Inferior parietal cortex (tissue), 1 donor: ENCODE results near the gene RIN3.

Experiments
- DNase-seq: peaks from one replicate; pipeline ENCODE4 v3.0.0-alpha.2; 2016; ENCODE audit errors: extremely low spot score

RIN3 gene, protein sequence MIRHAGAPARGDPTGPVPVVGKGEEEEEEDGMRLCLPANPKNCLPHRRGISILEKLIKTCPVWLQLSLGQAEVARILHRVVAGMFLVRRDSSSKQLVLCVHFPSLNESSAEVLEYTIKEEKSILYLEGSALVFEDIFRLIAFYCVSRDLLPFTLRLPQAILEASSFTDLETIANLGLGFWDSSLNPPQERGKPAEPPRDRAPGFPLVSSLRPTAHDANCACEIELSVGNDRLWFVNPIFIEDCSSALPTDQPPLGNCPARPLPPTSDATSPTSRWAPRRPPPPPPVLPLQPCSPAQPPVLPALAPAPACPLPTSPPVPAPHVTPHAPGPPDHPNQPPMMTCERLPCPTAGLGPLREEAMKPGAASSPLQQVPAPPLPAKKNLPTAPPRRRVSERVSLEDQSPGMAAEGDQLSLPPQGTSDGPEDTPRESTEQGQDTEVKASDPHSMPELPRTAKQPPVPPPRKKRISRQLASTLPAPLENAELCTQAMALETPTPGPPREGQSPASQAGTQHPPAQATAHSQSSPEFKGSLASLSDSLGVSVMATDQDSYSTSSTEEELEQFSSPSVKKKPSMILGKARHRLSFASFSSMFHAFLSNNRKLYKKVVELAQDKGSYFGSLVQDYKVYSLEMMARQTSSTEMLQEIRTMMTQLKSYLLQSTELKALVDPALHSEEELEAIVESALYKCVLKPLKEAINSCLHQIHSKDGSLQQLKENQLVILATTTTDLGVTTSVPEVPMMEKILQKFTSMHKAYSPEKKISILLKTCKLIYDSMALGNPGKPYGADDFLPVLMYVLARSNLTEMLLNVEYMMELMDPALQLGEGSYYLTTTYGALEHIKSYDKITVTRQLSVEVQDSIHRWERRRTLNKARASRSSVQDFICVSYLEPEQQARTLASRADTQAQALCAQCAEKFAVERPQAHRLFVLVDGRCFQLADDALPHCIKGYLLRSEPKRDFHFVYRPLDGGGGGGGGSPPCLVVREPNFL

GRCh38 chr14:92513204-92513965 lies at the start of gene RIN3:
Gene RIN3, plus strand, starts transcription at chr14:92513781. Its CDS starts 152 bp downstream, at chr14:92513933.
- DNase-seq, result no peak

DNA sequence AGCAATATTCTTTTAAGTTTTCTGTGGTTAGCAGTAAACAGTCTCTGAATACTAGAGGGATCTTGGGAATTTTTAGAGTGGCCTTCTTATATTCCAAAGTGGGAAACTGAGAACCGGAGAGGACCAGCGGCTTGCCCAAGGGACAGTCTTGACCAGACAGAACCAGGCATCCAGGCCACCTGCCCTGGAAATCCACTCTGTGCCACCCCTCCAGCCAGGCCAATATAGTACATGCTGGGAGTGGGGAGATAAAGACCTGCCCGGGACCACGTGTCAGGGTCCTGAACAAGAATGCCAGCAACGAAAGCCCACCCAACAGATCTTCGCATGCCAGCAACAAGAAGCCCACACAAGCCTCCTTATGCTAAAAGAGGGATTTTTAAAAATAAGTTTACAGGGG lies 49.4 kb upstream of the RIN3 start:
- DNase-seq, result no peak

GRCh38 chr14:92464716-92465115 lies 48.9 kb upstream of the RIN3 start:
- no peak for DNase-seq

- DNase-seq, result no peak
These were observed 48.1 kb upstream of the RIN3 start for GRCh38 chr14:92465353-92466055.

DNA sequence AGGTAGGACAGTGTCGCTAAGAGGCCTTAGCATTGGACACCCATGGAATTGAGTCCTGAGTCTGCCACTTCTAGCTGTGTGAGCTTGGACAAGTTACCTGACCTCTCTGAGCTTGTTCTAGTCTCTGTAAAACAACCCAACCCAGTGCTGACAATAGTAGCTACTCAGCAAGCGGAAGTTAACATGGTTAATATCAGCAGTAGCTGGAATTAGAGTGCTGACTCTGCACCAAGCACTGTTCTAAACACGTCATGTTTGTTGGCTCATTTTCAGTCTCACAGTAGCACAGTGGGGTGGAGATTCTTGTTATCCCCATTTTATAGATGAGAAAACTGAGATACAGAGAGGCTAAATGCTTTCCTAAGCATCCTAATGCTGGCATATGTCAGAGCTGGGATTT lies 47.5 kb upstream of the RIN3 start:
- DNase-seq, result no peak

DNA sequence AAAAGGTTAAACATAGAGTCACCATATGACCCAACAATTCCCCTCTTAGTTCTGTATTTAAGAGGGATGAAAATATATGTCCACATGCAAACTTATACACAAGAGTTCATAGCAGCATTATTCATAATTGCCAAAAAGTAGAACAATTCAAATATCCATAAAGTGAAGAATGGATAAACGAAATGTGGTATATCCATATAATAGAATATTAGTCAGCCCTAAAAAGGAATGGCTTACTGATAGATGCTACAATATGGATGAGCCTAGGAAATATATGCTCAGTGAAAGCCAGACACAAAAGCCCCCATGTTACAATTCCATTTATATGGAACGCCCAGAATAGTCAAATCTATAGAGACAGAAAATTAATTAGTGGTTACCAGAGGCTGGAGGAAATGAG lies 44.1 kb upstream of the RIN3 start:
- no peak for DNase-seq

DNA sequence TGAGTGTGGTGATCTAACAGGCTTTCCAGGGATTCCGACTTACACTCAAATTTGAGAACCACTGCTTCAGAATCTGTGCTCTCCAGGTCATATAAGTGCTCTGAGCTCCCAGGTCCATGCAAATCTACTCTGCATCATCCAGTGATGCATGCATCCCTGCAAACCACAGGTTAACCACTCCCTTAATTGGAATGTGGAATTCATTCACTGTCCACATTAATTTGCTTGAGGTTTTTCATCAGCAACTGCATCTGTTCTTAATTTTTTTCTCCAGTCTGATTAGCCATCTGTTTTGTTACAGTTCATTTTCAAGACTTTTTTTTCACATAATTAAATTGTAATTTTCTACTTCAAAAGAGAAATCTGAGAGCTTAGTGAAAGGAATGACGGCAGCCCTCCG lies 43.4 kb upstream of the RIN3 start:
- no peak for DNase-seq

- DNase-seq, result no peak
These were observed 42.8 kb upstream of the RIN3 start for GRCh38 chr14:92470811-92471210.

GRCh38 chr14:92471919-92472318 lies 41.7 kb upstream of the RIN3 start:
- DNase-seq, result no peak

- DNase-seq, result no peak
These were observed 40.7 kb upstream of the RIN3 start for GRCh38 chr14:92472860-92473259.

DNA sequence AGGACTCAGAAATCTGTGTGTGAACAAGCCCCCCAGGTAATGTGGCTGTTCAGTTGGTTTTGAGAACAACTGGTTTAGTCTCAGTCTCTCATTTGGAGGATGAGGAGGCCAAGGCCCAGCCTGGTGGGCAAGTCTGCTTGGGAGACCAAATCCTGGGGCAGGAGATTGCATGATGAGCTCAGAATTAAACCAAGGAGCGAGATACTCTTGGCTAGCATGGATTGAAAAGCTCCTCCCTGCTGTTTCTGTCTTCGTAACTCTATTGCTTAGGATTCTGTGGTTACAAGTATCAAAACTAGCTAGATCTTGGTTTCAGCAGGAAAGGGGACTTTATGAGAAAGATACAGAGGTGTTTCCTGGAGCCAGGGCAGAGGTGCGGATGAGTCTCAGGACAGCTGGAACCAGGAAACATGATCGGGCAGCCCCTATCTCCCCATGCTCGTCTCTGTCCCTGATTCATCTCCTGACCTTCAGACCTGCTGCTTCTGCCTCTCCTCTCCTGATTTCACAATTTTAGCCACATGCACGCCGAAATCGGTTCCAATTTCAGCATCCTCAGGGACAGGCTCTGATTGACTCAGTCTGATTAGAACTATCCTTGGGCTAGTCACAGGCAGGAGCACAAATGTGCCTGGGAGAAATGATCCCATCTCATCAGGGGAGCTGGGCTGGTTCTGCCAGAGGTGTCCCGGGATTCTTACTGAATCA lies 40.2 kb upstream of the RIN3 start:
- no peak for DNase-seq

- no peak for DNase-seq
These were observed 39.5 kb upstream of the RIN3 start for GRCh38 chr14:92473969-92474535.

- no peak for DNase-seq
These were observed 38.5 kb upstream of the RIN3 start for GRCh38 chr14:92475037-92475436.

GRCh38 chr14:92475451-92476187 lies 38.0 kb upstream of the RIN3 start:
- DNase-seq, result no peak

DNA sequence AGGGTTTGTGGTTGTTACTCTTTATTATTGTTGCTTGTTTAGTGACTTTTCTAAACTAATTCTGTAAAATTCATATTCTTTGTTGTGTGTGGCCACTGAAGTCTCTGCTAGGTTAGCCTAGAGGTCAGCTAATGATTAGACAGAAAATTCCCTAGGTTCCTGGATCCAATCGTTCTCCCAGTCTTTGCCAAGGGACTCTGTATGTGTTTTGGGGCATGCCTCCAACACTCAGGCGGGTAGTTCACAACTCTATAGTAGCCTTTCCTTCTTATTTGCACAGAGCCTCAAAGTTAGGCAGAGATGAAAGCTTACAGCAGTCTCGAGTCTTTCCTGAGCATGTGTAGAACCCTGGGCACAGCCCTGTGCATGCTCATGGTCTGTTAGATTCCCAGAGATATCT lies 32.7 kb upstream of the RIN3 start:
- DNase-seq, result no peak

DNA sequence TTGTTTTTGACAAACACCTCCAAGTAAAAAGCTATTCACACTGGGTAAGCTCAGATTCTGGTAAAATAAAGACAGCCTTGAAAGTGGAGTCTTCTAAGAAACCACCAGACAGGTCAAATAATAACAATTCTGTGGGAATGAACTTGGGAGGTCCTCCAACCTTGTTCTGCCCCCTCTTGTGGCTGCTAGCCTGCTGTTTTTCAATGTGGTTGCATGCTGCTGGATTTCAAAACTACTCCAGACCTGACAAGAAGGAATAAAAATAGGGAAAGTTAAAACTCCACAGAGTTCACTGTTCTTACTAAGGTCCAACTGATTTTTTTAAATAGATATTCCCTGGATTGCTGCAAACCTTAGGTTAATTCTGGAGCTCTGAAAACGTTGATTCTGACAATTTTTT lies 32.2 kb upstream of the RIN3 start:
- DNase-seq, result no peak

GRCh38 chr14:92481811-92482555 lies 31.6 kb upstream of the RIN3 start:
- no peak for DNase-seq

DNA sequence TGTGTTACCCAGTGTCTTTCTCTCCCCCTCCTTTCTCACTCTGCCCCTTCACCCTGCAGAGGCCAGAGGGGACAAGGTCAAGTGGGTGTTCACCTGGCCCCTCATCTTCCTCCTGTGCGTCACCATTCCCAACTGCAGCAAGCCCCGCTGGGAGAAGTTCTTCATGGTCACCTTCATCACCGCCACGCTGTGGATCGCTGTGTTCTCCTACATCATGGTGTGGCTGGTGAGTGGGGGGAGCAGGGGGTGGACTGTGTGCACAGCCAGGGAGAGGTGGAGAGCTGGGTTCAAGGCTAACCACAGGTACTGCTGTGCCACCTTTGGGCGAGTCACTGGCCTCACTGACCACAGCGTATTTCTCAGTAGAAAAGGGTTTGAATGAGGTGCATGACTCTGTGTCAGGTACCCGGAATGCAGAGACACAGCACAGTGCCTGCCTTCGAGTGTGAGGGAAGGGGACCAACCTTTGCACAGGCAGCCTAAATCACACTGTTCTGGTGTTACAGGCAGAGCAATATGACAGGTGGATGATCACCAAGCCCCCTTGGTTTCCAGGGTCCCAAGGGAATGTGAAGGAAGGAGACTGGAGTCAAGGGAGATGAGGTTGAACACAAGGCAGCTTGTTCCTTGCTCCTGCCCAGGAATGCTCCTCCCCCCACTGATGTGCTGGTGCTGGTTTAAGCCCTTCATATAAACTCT lies 30.8 kb upstream of the RIN3 start:
- no peak for DNase-seq
